MM.1S (cell line): Measurements from ENCODE around the gene CHD6.

ENCODE experiments used
- DNase-seq: peaks from one replicate; pipeline ENCODE4 v3.0.0-alpha.2; 2015
- H2AFZ ChIP-seq: fragments of 300-600 bp; sonication (generic); 2 replicates; pipeline ENCODE4 v1.6.0; 2016; ENCODE audit warnings: antibody characterized with exemption, low read length
- H3F3A ChIP-seq: fragments of 300-600 bp; sonication (generic); 2 replicates; pipeline ENCODE4 v1.6.1; 2016; ENCODE audit warnings: mild to moderate bottlenecking, antibody characterized with exemption, low read length, moderate library complexity, mixed read lengths; ENCODE audit not compliant: insufficient read depth
- H3K27ac ChIP-seq: fragments of 300-600 bp; sonication (generic); 2 replicates; pipeline ENCODE4 v1.5.1; 2016; ENCODE audit warnings: mild to moderate bottlenecking, low read length
- H3K27me3 ChIP-seq: fragments of 300-600 bp; sonication (generic); replicated peaks from 2 replicates; pipeline ENCODE4 v1.6.0; 2016; ENCODE audit warnings: low read length; ENCODE audit not compliant: insufficient read depth
- H3K36me3 ChIP-seq: fragments of 300-600 bp; sonication (generic); replicated peaks from 2 replicates; pipeline ENCODE4 v1.6.1; 2016; ENCODE audit warnings: mild to moderate bottlenecking, low read length, mixed read lengths; ENCODE audit not compliant: insufficient read depth
- H3K4me1 ChIP-seq: fragments of 300-600 bp; sonication (generic); 2 replicates; pipeline ENCODE4 v1.6.1; 2016; ENCODE audit warnings: low read length, mixed read lengths
- H3K4me2 ChIP-seq: fragments of 300-600 bp; sonication (generic); 2 replicates; pipeline ENCODE4 v1.6.0; 2016; ENCODE audit warnings: low read depth, low read length
- H3K4me3 ChIP-seq: fragments of 300-600 bp; sonication (generic); 2 replicates; pipeline ENCODE4 v1.5.1; 2016; ENCODE audit warnings: low read length, mixed read lengths
- H3K79me2 ChIP-seq: fragments of 300-600 bp; sonication (generic); 2 replicates; pipeline ENCODE4 v1.6.1; 2016; ENCODE audit warnings: mixed run types, low read length, mixed read lengths
- H3K9ac ChIP-seq: fragments of 300-600 bp; sonication (generic); 2 replicates; pipeline ENCODE4 v1.6.1; 2016; ENCODE audit warnings: low read length, mixed read lengths
- H3K9me2 ChIP-seq: fragments of 300-600 bp; sonication (generic); replicated peaks from 2 replicates; pipeline ENCODE4 v1.6.1; 2016; ENCODE audit warnings: mild to moderate bottlenecking, low read length, mixed read lengths; ENCODE audit not compliant: insufficient read depth
- H3K9me3 ChIP-seq: fragments of 300-600 bp; sonication (generic); replicated peaks from 2 replicates; pipeline ENCODE4 v1.6.1; 2016; ENCODE audit warnings: mild to moderate bottlenecking, low read length, mixed read lengths; ENCODE audit not compliant: insufficient read depth
- H4K20me1 ChIP-seq: fragments of 300-600 bp; sonication (generic); 2 replicates; pipeline ENCODE4 v1.6.1; 2016; ENCODE audit warnings: mild to moderate bottlenecking, low read length, moderate library complexity, mixed read lengths; ENCODE audit not compliant: insufficient read depth
- CTCF ChIP-seq: fragments of 300-600 bp; sonication (generic); IDR thresholded peaks from 2 replicates; pipeline ENCODE4 v1.5.1; 2016; ENCODE audit warnings: antibody characterized with exemption, low read length, mixed read lengths
- EZH2 ChIP-seq: fragments of 300-600 bp; sonication (generic); optimal IDR thresholded peaks from 2 replicates; pipeline ENCODE3; 2017; ENCODE audit warnings: low read depth, mild to moderate bottlenecking, antibody characterized with exemption, low read length, mixed read lengths
- EZH2phosphoT487 ChIP-seq: fragments of 300-600 bp; sonication (generic); IDR thresholded peaks from 2 replicates; pipeline ENCODE4 v1.6.1; 2018; ENCODE audit warnings: antibody characterized with exemption, low read length

CHD6 gene

GRCh38 chr20:41393705-41394066 is 224.5 kb downstream of the CHD6 start:
- Histone ChIP-seq H3K4me3 (no peak overlapping the region), H3K9me2 (no peaks in the 10 kb centered on the region), H3F3A (no peaks in the 10 kb centered on the region), H3K27me3 (no peaks in the 10 kb centered on the region), H4K20me1 (no peaks in the 10 kb centered on the region), H3K27ac (no peak overlapping the region), H3K79me2 (no peaks in the 10 kb centered on the region), H3K4me2 (no peak overlapping the region), H3K36me3 (no peaks in the 10 kb centered on the region), H3K4me1 (no peaks in the 10 kb centered on the region), H2AFZ (no peak overlapping the region), H3K9me3 (no peaks in the 10 kb centered on the region), H3K9ac (no peak overlapping the region)
- TF ChIP-seq EZH2, result no peak
- TF ChIP-seq EZH2phosphoT487, result no peak
- no peak for TF ChIP-seq CTCF
- no peak for DNase-seq

- no peaks in the 10 kb centered on the region for H3K9me2 ChIP-seq
- no peaks in the 10 kb centered on the region for H3F3A ChIP-seq
- H3K79me2 ChIP-seq, result no peaks in the 10 kb centered on the region
- no peak overlapping the region for H3K27ac ChIP-seq
- H3K9ac ChIP-seq, result no peak overlapping the region
- no peak overlapping the region for H3K4me3 ChIP-seq
- H3K4me2 ChIP-seq, result no peak overlapping the region
- no peaks in the 10 kb centered on the region for H3K36me3 ChIP-seq
- H3K4me1 ChIP-seq, result no peaks in the 10 kb centered on the region
- TF ChIP-seq EZH2phosphoT487, result no peak
- TF ChIP-seq CTCF, result no peak
- no peak for TF ChIP-seq EZH2
- H4K20me1 ChIP-seq, result no peaks in the 10 kb centered on the region
- no peak overlapping the region for H2AFZ ChIP-seq
- no peaks in the 10 kb centered on the region for H3K27me3 ChIP-seq
- H3K9me3 ChIP-seq, result no peaks in the 10 kb centered on the region
- no peak for DNase-seq
These were observed 225.1 kb downstream of the CHD6 start for GRCh38 chr20:41392871-41393704.

- no peak overlapping the region for H3K9ac ChIP-seq
- TF ChIP-seq CTCF (no peak), EZH2 (no peak), EZH2phosphoT487 (no peak)
- H3K4me2 ChIP-seq, result no peak overlapping the region
- H2AFZ ChIP-seq, result no peak overlapping the region
- no peaks in the 10 kb centered on the region for H3K79me2 ChIP-seq
- no peaks in the 10 kb centered on the region for H3K9me2 ChIP-seq
- H3K36me3 ChIP-seq, result no peaks in the 10 kb centered on the region
- H3K27ac ChIP-seq, result no peak overlapping the region
- no peaks in the 10 kb centered on the region for H3F3A ChIP-seq
- DNase-seq, result no peak
- H3K9me3 ChIP-seq, result no peaks in the 10 kb centered on the region
- H3K4me1 ChIP-seq, result no peaks in the 10 kb centered on the region
- H4K20me1 ChIP-seq, result no peaks in the 10 kb centered on the region
- no peak overlapping the region for H3K4me3 ChIP-seq
- no peaks in the 10 kb centered on the region for H3K27me3 ChIP-seq
These were observed 225.9 kb downstream of the CHD6 start for GRCh38 chr20:41392295-41392694.
